ENCODE results near the gene ZNF580. TPM values are rescaled to one million over a fixed set of nuclear protein-coding genes. Genes with fewer than 3 reads are reported as not detected.
A peak's percentile ranks its signal among the peaks of the same experiment; 100 is the strongest.

The ZNF580 gene
- total and polyA plus RNA-seq, 3 experiments from 2014 or later = 15.2 to 41.3 (median 39.6) TPM

GRCh38 chr19:55598034-55598433 is 42.8 kb upstream of the ZNF580 start:
- H3K27ac ChIP-seq (ENCODE audit: low read depth, low read length) = no peak overlapping the region

DNA sequence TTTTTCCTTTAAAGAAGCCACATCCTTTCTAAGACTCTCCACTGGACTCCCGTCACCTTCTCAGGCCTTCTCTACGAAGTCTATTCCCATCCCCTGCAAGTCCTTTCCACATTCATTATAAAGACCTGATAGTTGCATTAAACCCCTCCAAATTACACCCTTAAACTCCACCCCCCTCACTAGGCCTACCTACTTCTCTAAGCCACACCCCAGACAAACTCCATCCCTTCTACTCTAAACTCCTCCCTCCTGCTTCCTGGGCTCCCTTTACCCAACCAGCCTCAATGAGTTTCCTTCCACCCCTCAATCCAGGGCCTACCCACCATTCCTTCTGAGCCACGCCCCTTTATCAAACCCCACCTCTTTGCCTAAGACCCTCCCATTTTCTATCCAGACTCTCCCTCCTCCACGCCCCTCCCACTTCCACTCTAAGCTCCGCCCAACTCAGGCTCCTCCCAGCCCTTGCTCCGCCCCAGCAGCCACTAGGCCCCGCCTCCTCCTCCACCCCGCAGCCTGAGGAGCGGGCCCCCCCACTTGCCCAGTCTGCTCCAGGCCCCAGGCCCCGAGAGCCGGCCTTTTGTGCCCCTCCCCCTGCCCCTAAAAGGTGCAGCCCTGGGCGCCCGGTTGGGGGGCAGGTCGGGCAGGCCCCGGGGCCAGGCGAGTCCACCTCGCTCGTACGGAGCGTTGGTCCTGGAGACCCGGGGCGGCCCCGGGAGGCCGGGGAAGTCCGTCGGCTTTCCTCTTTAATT is 41.9 kb upstream of the ZNF580 start:
- Mint-ChIP-seq H3K27me3 (peaks cover 0 to 1% of the 10 kb centered on the region in 2 donors), H3K4me3 (peak overlapping the region; percentile 95 to 100 (median 98)), H3K36me3 (peaks cover 11 to 45% (median 13%) of the 10 kb centered on the region in 3 donors), H3K27ac (peak overlapping the region; percentile 91 to 100 (median 98)), H3K9me3 (no peaks in the 10 kb centered on the region), H3K4me1 (peaks cover 17 to 26% (median 24%) of the 10 kb centered on the region in 3 donors)
- ChIA-PET POLR2A (interaction anchor here (0.6 to 2.5 kb wide), 21 partner anchors 12 to 1430 kb away, joined by 3 to 34 read pairs (median 4); partner anchors contain the start of genes ISOC2, KMT5C, LENG8 and PPP6R1), CTCF (interaction anchor here (0.6 to 3.9 kb wide), 8 partner anchors 9 to 122 kb away, joined by 3 to 15 read pairs (median 4); partner anchors contain the start of gene ZNF784)
- Histone ChIP-seq H3K4me1 (ENCODE audit: insufficient read depth, low read length) (peaks cover 16% of the 10 kb centered on the region), H3K9me3 (ENCODE audit: low read length) (no peaks in the 10 kb centered on the region), H3K27ac (ENCODE audit: low read depth, low read length) (peak overlapping the region; percentile 91), H3K36me3 (ENCODE audit: insufficient read depth, low read length) (peaks cover 12% of the 10 kb centered on the region), H3K27me3 (ENCODE audit: insufficient read depth, low read length, poor library complexity, severe bottlenecking) (no peaks in the 10 kb centered on the region), H3K4me3 (ENCODE audit: low read length) (peak overlapping the region; percentile 99)
- DNase-seq = peak; percentile 85 to 96 (median 93)

More at GRCh38 chr19:55598034-55598433, 42.8 kb upstream of the ZNF580 start:
- Mint-ChIP-seq H3K27ac (peak overlapping the region in 3 of 8 donors; percentile 17 to 72 (median 57)), H3K4me3 (peak overlapping the region in 1 of 7 donors; percentile 23), H3K9me3 (no peaks in the 10 kb centered on the region), H3K36me3 (peaks cover 13 to 45% (median 14%) of the 10 kb centered on the region in 3 donors), H3K4me1 (peaks cover 17 to 19% (median 19%) of the 10 kb centered on the region in 3 donors), H3K27me3 (peaks cover 0 to 1% of the 10 kb centered on the region in 2 donors)
- ChIA-PET CTCF (interaction anchor here (1.3 to 1.5 kb wide), 2 partner anchors 8 to 9 kb away, joined by 3 to 5 read pairs; no protein-coding TSS in a partner anchor), POLR2A (interaction anchor here (2.2 kb wide), 1 partner anchor 27 kb away, joined by 34 read pairs; the partner anchor contains the start of gene ZNF784)
- Histone ChIP-seq H3K4me3 (ENCODE audit: low read length) (no peak overlapping the region), H3K27me3 (ENCODE audit: insufficient read depth, low read length, poor library complexity, severe bottlenecking) (no peaks in the 10 kb centered on the region), H3K36me3 (ENCODE audit: insufficient read depth, low read length) (peaks cover 12% of the 10 kb centered on the region), H3K9me3 (ENCODE audit: low read length) (no peaks in the 10 kb centered on the region), H3K4me1 (ENCODE audit: insufficient read depth, low read length) (peaks cover 16% of the 10 kb centered on the region)
- DNase-seq = no peak

- peaks cover 0 to 1% of the 10 kb centered on the region in 2 donors for H3K27me3 Mint-ChIP-seq
Observed at GRCh38 chr19:55599468-55599841, 41.3 kb upstream of the ZNF580 start, which contains the start of gene FIZ1. FIZ1 (minus strand) TSS chr19:55599517; CDS start chr19:55597865, 1,652 bp downstream.

DNA sequence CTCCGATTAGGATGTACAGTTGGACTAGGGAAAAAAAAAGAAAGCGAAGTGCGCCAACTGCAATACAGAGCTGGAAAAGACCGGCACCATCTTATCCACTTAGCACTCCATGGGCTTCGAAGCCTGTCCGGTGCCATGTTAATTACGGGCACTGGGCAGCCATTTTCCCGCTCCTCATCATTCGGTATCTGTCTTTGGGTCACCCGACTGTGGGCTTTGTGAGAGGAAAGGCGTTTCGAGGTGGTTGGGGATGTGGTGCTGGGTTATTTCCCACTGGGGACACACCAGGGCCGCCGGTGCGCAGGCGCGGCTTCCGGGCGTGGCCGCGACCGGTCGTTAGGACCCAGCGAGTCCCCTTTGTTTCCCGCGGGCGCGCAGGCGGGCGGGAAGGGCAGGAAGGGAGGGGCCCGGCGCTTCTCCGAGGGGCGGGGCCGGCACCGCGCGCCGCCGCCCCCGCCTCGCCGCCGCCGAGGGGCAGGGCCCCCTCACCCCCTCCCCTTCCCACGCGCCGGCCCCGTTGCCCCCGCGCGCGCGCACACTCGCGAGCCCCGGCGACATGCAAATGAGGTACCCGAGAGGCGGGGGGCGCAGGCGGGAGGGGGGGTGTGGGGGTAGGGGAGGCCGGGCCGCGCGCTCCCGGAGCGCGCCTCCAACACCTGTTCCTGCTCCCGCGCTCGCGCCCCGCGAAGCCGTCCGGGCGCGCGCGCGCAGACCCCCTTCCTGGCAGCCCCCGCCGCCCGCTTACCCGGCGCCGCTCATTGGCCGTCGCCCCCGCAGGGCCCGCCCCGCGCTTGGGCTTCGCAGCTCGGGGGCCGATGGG is 40.8 kb upstream of the ZNF580 start, which contains the start of gene ZNF524:
ZNF524 (plus strand) TSS at position 447 of the 820 bp plus-strand sequence. CDS start 1,825 bp downstream, outside the sequence.
- H3K27me3 Mint-ChIP-seq = peaks cover 0 to 1% of the 10 kb centered on the region in 2 donors
- ChIA-PET POLR2A (interaction anchor here (0.8 to 2.5 kb wide), 18 partner anchors 16 to 1137 kb away, joined by 3 to 34 read pairs (median 5); partner anchors contain the start of genes ISOC2, KMT5C, PPP6R1 and U2AF2), CTCF (interaction anchor here (1.0 to 3.9 kb wide), 4 partner anchors 19 to 133 kb away, joined by 3 to 15 read pairs (median 4); partner anchors contain the start of gene ZNF784)
- H3K36me3 ChIP-seq (ENCODE audit: insufficient read depth, low read length) = peaks cover 12% of the 10 kb centered on the region
- peak within 1 kb of the TSS; percentile 92 to 100 (median 98) for H3K27ac Mint-ChIP-seq
- peaks cover 23% of the 10 kb centered on the region for H3K4me1 ChIP-seq (ENCODE audit: insufficient read depth, low read length)
- H3K4me1 Mint-ChIP-seq = peaks cover 21 to 35% (median 32%) of the 10 kb centered on the region in 3 donors
- peak within 1 kb of the TSS; percentile 99 for H3K4me3 ChIP-seq (ENCODE audit: low read length)
- H3K27ac ChIP-seq (ENCODE audit: low read depth, low read length) = peak within 1 kb of the TSS; percentile 91
- DNase-seq = peak; percentile 74 to 94 (median 90)
- peak within 1 kb of the TSS; percentile 95 to 100 (median 98) for H3K4me3 Mint-ChIP-seq
- H3K36me3 Mint-ChIP-seq = peaks cover 8 to 41% (median 10%) of the 10 kb centered on the region in 3 donors
- H3K27me3 ChIP-seq (ENCODE audit: insufficient read depth, low read length, poor library complexity, severe bottlenecking) = no peaks in the 10 kb centered on the region
- no peaks in the 10 kb centered on the region for H3K9me3 Mint-ChIP-seq
- H3K9me3 ChIP-seq (ENCODE audit: low read length) = no peaks in the 10 kb centered on the region

More at GRCh38 chr19:55599468-55599841, 41.3 kb upstream of the ZNF580 start, which contains the start of gene FIZ1:
- peaks cover 12% of the 10 kb centered on the region for H3K36me3 ChIP-seq (ENCODE audit: insufficient read depth, low read length)
- no peaks in the 10 kb centered on the region for H3K27me3 ChIP-seq (ENCODE audit: insufficient read depth, low read length, poor library complexity, severe bottlenecking)
- no peaks in the 10 kb centered on the region for H3K9me3 Mint-ChIP-seq
- no peaks in the 10 kb centered on the region for H3K9me3 ChIP-seq (ENCODE audit: low read length)
- peaks cover 18% of the 10 kb centered on the region for H3K4me1 ChIP-seq (ENCODE audit: insufficient read depth, low read length)
- peaks cover 11 to 45% (median 13%) of the 10 kb centered on the region in 3 donors for H3K36me3 Mint-ChIP-seq
- H3K4me3 Mint-ChIP-seq = peak within 1 kb of the TSS; percentile 95 to 100 (median 98)
- POLR2A ChIA-PET = interaction anchor here (0.6 to 2.5 kb wide), 20 partner anchors 15 to 1430 kb away, joined by 3 to 34 read pairs (median 4); partner anchors contain the start of genes ISOC2, KMT5C, LENG8 and PPP6R1
- DNase-seq = peak; percentile 92 to 98 (median 96)
- peak within 1 kb of the TSS; percentile 91 for H3K27ac ChIP-seq (ENCODE audit: low read depth, low read length)
- peak within 1 kb of the TSS; percentile 99 for H3K4me3 ChIP-seq (ENCODE audit: low read length)
- H3K27ac Mint-ChIP-seq = peak within 1 kb of the TSS; percentile 91 to 100 (median 98)
- peaks cover 19 to 29% (median 26%) of the 10 kb centered on the region in 3 donors for H3K4me1 Mint-ChIP-seq
- CTCF ChIA-PET = interaction anchor here (1.0 to 3.9 kb wide), 8 partner anchors 11 to 132 kb away, joined by 3 to 15 read pairs (median 4); partner anchors contain the start of gene ZNF784

- peak overlapping the region; percentile 66 to 95 (median 82) for H3K27ac Mint-ChIP-seq
- peaks cover 19 to 36% (median 32%) of the 10 kb centered on the region in 3 donors for H3K4me1 Mint-ChIP-seq
- peaks cover 0 to 1% of the 10 kb centered on the region in 2 donors for H3K27me3 Mint-ChIP-seq
- peak overlapping the region; percentile 73 to 91 (median 88) for H3K4me3 Mint-ChIP-seq
- Histone ChIP-seq H3K9me3 (ENCODE audit: low read length) (no peaks in the 10 kb centered on the region), H3K27ac (ENCODE audit: low read depth, low read length) (peak overlapping the region; percentile 91), H3K27me3 (ENCODE audit: insufficient read depth, low read length, poor library complexity, severe bottlenecking) (no peaks in the 10 kb centered on the region), H3K4me3 (ENCODE audit: low read length) (peak overlapping the region; percentile 35), H3K4me1 (ENCODE audit: insufficient read depth, low read length) (peaks cover 23% of the 10 kb centered on the region), H3K36me3 (ENCODE audit: insufficient read depth, low read length) (peaks cover 6% of the 10 kb centered on the region)
- H3K9me3 Mint-ChIP-seq = no peaks in the 10 kb centered on the region
- no peak for DNase-seq
- peaks cover 2 to 35% (median 5%) of the 10 kb centered on the region in 3 donors for H3K36me3 Mint-ChIP-seq
- ChIA-PET CTCF (interaction anchor here (1.0 to 3.9 kb wide), 2 partner anchors 25 to 133 kb away, joined by 3 to 15 read pairs; partner anchors contain the start of gene ZNF784), POLR2A (interaction anchor here (1.2 to 2.5 kb wide), 3 partner anchors 32 to 346 kb away, joined by 3 to 10 read pairs (median 7); partner anchors contain the start of gene ZNF628)
Observed at GRCh38 chr19:55600662-55601028, 40.2 kb upstream of the ZNF580 start.

- ChIA-PET CTCF (interaction anchor here (3.9 kb wide), 1 partner anchor 25 kb away, joined by 15 read pairs; the partner anchor contains the start of gene ZNF784), POLR2A (interaction anchor here (2.5 kb wide), 1 partner anchor 347 kb away, joined by 7 read pairs; no protein-coding TSS in a partner anchor)
- peak overlapping the region; percentile 91 for H3K27ac ChIP-seq (ENCODE audit: low read depth, low read length)
- Mint-ChIP-seq H3K27me3 (no peaks in the 10 kb centered on the region), H3K4me3 (peak overlapping the region; percentile 73 to 91 (median 88)), H3K27ac (peak overlapping the region; percentile 66 to 95 (median 82)), H3K9me3 (no peaks in the 10 kb centered on the region), H3K36me3 (peaks cover 0 to 34% (median 5%) of the 10 kb centered on the region in 3 donors), H3K4me1 (peaks cover 23 to 39% (median 35%) of the 10 kb centered on the region in 3 donors)
- H3K4me1 ChIP-seq (ENCODE audit: insufficient read depth, low read length) = peaks cover 26% of the 10 kb centered on the region
- DNase-seq = no peak
- H3K27me3 ChIP-seq (ENCODE audit: insufficient read depth, low read length, poor library complexity, severe bottlenecking) = no peaks in the 10 kb centered on the region
- H3K4me3 ChIP-seq (ENCODE audit: low read length) = peak overlapping the region; percentile 35
- H3K9me3 ChIP-seq (ENCODE audit: low read length) = no peaks in the 10 kb centered on the region
- H3K36me3 ChIP-seq (ENCODE audit: insufficient read depth, low read length) = peaks cover 2% of the 10 kb centered on the region
Observed at GRCh38 chr19:55601084-55601483, 39.7 kb upstream of the ZNF580 start.

Data from CD8-positive, alpha-beta memory T cell (primary cell).